A673 (cell line): ENCODE results near the gene PARD3.

ENCODE experiments used
- CTCF ChIP-seq: fragments of 300-800, 200-600 bp; sonication (generic); conservative IDR thresholded peaks from 2 replicates; pipeline ENCODE4 v1.5.1; 2017; ENCODE audit warnings: low read depth, mild to moderate bottlenecking, antibody characterized with exemption, low read length, moderate library complexity, mixed read lengths
- EZH2 ChIP-seq: fragments of 200-600 bp; sonication (generic); IDR thresholded peaks from 2 replicates; pipeline ENCODE4 v1.6.1; 2017; ENCODE audit warnings: borderline replicate concordance, low read depth, mild to moderate bottlenecking, mixed read lengths, antibody characterized with exemption, low read length; ENCODE audit not compliant: poor library complexity, severe bottlenecking

- TF ChIP-seq CTCF (no peak), EZH2 (no peak)
These were observed 645.4 kb downstream of the PARD3 start for GRCh38 chr10:34169677-34170076.
